ENCODE data around the gene CBLN3.

The CBLN3 gene

GRCh38 chr14:24431569-24432258, 2.2 kb upstream of the CBLN3 start:
- Histone ChIP-seq H2AFZ (ENCODE audit: low read length, unreplicated experiment) (no peak overlapping the region), H3K27ac (ENCODE audit: low read depth, low read length) (peak overlapping the region; percentile 97), H3K27me3 (ENCODE audit: insufficient read depth, low read length) (no peaks in the 10 kb centered on the region), H3K36me3 (ENCODE audit: insufficient read depth, low read length) (peaks cover 5% of the 10 kb centered on the region; the same call in 1 of the 2 replicates), H3K4me3 (ENCODE audit: low read depth, low read length) (peak overlapping the region; percentile 100), H3K4me1 (ENCODE audit: control insufficient read depth, insufficient read depth, low read length, unreplicated experiment) (peaks cover 30% of the 10 kb centered on the region), H3K79me2 (ENCODE audit: control insufficient read depth, insufficient read depth, low read length, unreplicated experiment) (peaks cover 20% of the 10 kb centered on the region)

GRCh38 chr14:24430682-24431568, 1.5 kb upstream of the CBLN3 start:
- peak overlapping the region; percentile 100 for H3K4me3 ChIP-seq (ENCODE audit: low read depth, low read length)
- H3K27me3 ChIP-seq (ENCODE audit: insufficient read depth, low read length) = no peaks in the 10 kb centered on the region
- H3K4me1 ChIP-seq (ENCODE audit: control insufficient read depth, insufficient read depth, low read length, unreplicated experiment) = peaks cover 35% of the 10 kb centered on the region
- no peak overlapping the region for H2AFZ ChIP-seq (ENCODE audit: low read length, unreplicated experiment)
- H3K36me3 ChIP-seq (ENCODE audit: insufficient read depth, low read length) = peaks cover 5% of the 10 kb centered on the region; the same call in 1 of the 2 replicates
- H3K27ac ChIP-seq (ENCODE audit: low read depth, low read length) = peak overlapping the region; percentile 97
- peaks cover 20% of the 10 kb centered on the region for H3K79me2 ChIP-seq (ENCODE audit: control insufficient read depth, insufficient read depth, low read length, unreplicated experiment)

GRCh38 chr14:24430143-24430681, 744 bp upstream of the CBLN3 start:
- peak overlapping the region; percentile 97 for H3K27ac ChIP-seq (ENCODE audit: low read depth, low read length)
- H3K36me3 ChIP-seq (ENCODE audit: insufficient read depth, low read length) = peaks cover 5% of the 10 kb centered on the region; the same call in 1 of the 2 replicates
- H3K27me3 ChIP-seq (ENCODE audit: insufficient read depth, low read length) = no peaks in the 10 kb centered on the region
- H3K4me3 ChIP-seq (ENCODE audit: low read depth, low read length) = peak overlapping the region; percentile 100
- peak overlapping the region; percentile 22 for H2AFZ ChIP-seq (ENCODE audit: low read length, unreplicated experiment)
- peaks cover 41% of the 10 kb centered on the region for H3K4me1 ChIP-seq (ENCODE audit: control insufficient read depth, insufficient read depth, low read length, unreplicated experiment)
- H3K79me2 ChIP-seq (ENCODE audit: control insufficient read depth, insufficient read depth, low read length, unreplicated experiment) = peaks cover 20% of the 10 kb centered on the region

GRCh38 chr14:24428628-24429394, 657 bp downstream of the CBLN3 start:
- Histone ChIP-seq H3K27ac (ENCODE audit: low read depth, low read length) (0 out of 2 replicates have a peak overlapping the region, but pooled peaks have one; percentile 97), H3K27me3 (ENCODE audit: insufficient read depth, low read length) (no peaks in the 10 kb centered on the region), H3K4me1 (ENCODE audit: control insufficient read depth, insufficient read depth, low read length, unreplicated experiment) (peaks cover 52% of the 10 kb centered on the region), H3K36me3 (ENCODE audit: insufficient read depth, low read length) (peaks cover 5% of the 10 kb centered on the region; the same call in 1 of the 2 replicates), H3K79me2 (ENCODE audit: control insufficient read depth, insufficient read depth, low read length, unreplicated experiment) (peaks cover 20% of the 10 kb centered on the region), H2AFZ (ENCODE audit: low read length, unreplicated experiment) (peak overlapping the region; percentile 86), H3K4me3 (ENCODE audit: low read depth, low read length) (peak overlapping the region; percentile 100)

GRCh38 chr14:24427537-24428508, 1.6 kb downstream of the CBLN3 start:
- H3K4me1 ChIP-seq (ENCODE audit: control insufficient read depth, insufficient read depth, low read length, unreplicated experiment) = peaks cover 52% of the 10 kb centered on the region
- H3K4me3 ChIP-seq (ENCODE audit: low read depth, low read length) = no peak overlapping the region
- no peaks in the 10 kb centered on the region for H3K27me3 ChIP-seq (ENCODE audit: insufficient read depth, low read length)
- no peak overlapping the region for H3K27ac ChIP-seq (ENCODE audit: low read depth, low read length)
- H3K79me2 ChIP-seq (ENCODE audit: control insufficient read depth, insufficient read depth, low read length, unreplicated experiment) = peaks cover 20% of the 10 kb centered on the region
- H3K36me3 ChIP-seq (ENCODE audit: insufficient read depth, low read length) = 0 out of 2 replicates have a peak, but pooled peaks cover 4% of the 10 kb centered on the region
- no peak overlapping the region for H2AFZ ChIP-seq (ENCODE audit: low read length, unreplicated experiment)

GRCh38 chr14:24426912-24427536, 2.4 kb downstream of the CBLN3 start:
- no peaks in the 10 kb centered on the region for H3K27me3 ChIP-seq (ENCODE audit: insufficient read depth, low read length)
- peaks cover 13% of the 10 kb centered on the region for H3K79me2 ChIP-seq (ENCODE audit: control insufficient read depth, insufficient read depth, low read length, unreplicated experiment)
- no peaks in the 10 kb centered on the region for H3K36me3 ChIP-seq (ENCODE audit: insufficient read depth, low read length)
- no peak overlapping the region for H3K4me3 ChIP-seq (ENCODE audit: low read depth, low read length)
- no peak overlapping the region for H3K27ac ChIP-seq (ENCODE audit: low read depth, low read length)
- peaks cover 45% of the 10 kb centered on the region for H3K4me1 ChIP-seq (ENCODE audit: control insufficient read depth, insufficient read depth, low read length, unreplicated experiment)
- H2AFZ ChIP-seq (ENCODE audit: low read length, unreplicated experiment) = no peak overlapping the region

GRCh38 chr14:24426150-24426911, 3.1 kb downstream of the CBLN3 start:
- Histone ChIP-seq H3K27me3 (ENCODE audit: insufficient read depth, low read length) (no peaks in the 10 kb centered on the region), H3K36me3 (ENCODE audit: insufficient read depth, low read length) (no peaks in the 10 kb centered on the region), H3K4me1 (ENCODE audit: control insufficient read depth, insufficient read depth, low read length, unreplicated experiment) (peaks cover 40% of the 10 kb centered on the region), H2AFZ (ENCODE audit: low read length, unreplicated experiment) (no peak overlapping the region), H3K79me2 (ENCODE audit: control insufficient read depth, insufficient read depth, low read length, unreplicated experiment) (peaks cover 8% of the 10 kb centered on the region), H3K4me3 (ENCODE audit: low read depth, low read length) (peak overlapping the region; percentile 34; the same call in 1 of the 2 replicates), H3K27ac (ENCODE audit: low read depth, low read length) (peak overlapping the region; percentile 89)

GRCh38 chr14:24425704-24426103, 3.8 kb downstream of the CBLN3 start:
- Histone ChIP-seq H3K4me1 (ENCODE audit: control insufficient read depth, insufficient read depth, low read length, unreplicated experiment) (peaks cover 36% of the 10 kb centered on the region), H3K4me3 (ENCODE audit: low read depth, low read length) (peak overlapping the region; percentile 34; the same call in 1 of the 2 replicates), H3K36me3 (ENCODE audit: insufficient read depth, low read length) (no peaks in the 10 kb centered on the region), H3K27ac (ENCODE audit: low read depth, low read length) (peak overlapping the region; percentile 89), H3K79me2 (ENCODE audit: control insufficient read depth, insufficient read depth, low read length, unreplicated experiment) (peaks cover 4% of the 10 kb centered on the region), H2AFZ (ENCODE audit: low read length, unreplicated experiment) (peak overlapping the region; percentile 91), H3K27me3 (ENCODE audit: insufficient read depth, low read length) (no peaks in the 10 kb centered on the region)
